Bronchial epithelial cell (primary cell): Measurements from ENCODE around the gene GLA. TPM values are rescaled to one million over a fixed set of nuclear protein-coding genes. Genes with fewer than 3 reads are reported as not detected.

Source experiments
- DNase-seq: peaks from one replicate; pipeline ENCODE4 v3.0.0-alpha.2; 2010; ENCODE audit warnings: low read depth
- FAIRE-seq: peaks from 2 replicates; lab custom pipeline; 2011; peaks lifted over from hg19 to GRCh38; lab: Jason Lieb, UNC
- H3K27me3 ChIP-seq: 2 replicates; pipeline ENCODE4 v1.5.1; 2011; ENCODE audit warnings: low read length; ENCODE audit not compliant: control insufficient read depth, insufficient read depth
- H3K36me3 ChIP-seq: 2 replicates; pipeline ENCODE4 v1.5.1; 2011; ENCODE audit warnings: low read length; ENCODE audit not compliant: control insufficient read depth, insufficient read depth
- H3K4me3 ChIP-seq: 2 replicates; pipeline ENCODE4 v1.5.1; 2011; ENCODE audit warnings: mild to moderate bottlenecking, low read depth, low read length, control low read depth
- CTCF ChIP-seq: IDR thresholded peaks from 2 replicates; pipeline ENCODE4 v1.5.1; 2011; ENCODE audit warnings: mild to moderate bottlenecking, moderate library complexity, low read length, control low read depth, inconsistent platforms; ENCODE audit not compliant: insufficient read depth, severe bottlenecking
- total RNA-seq: library from RNA; depleted of rRNA; stranded (reverse); fragments of >200 nt; gene quantifications from 2 replicates; pipeline ENCODE4 v1.2.1, GENCODE V29; 2014

GLA gene
- total RNA-seq, 1 donor from 2014 or later: 15.0 TPM

GRCh38 chrX:101383679-101384205 is 24.0 kb downstream of the GLA start:
- Histone ChIP-seq H3K27me3 (no peaks in the 10 kb centered on the region), H3K4me3 (no peak overlapping the region), H3K36me3 (no peaks in the 10 kb centered on the region)
- DNase-seq: no peak
- no peak for TF ChIP-seq CTCF
- no peak for FAIRE-seq

GRCh38 chrX:101377547-101377946 is 30.2 kb downstream of the GLA start:
- H3K36me3 ChIP-seq: no peaks in the 10 kb centered on the region
- no peak for TF ChIP-seq CTCF
- DNase-seq (no peak), FAIRE-seq (no peak)
- H3K27me3 ChIP-seq: no peaks in the 10 kb centered on the region
- no peak overlapping the region for H3K4me3 ChIP-seq

- Histone ChIP-seq H3K36me3 (no peaks in the 10 kb centered on the region), H3K4me3 (no peak overlapping the region), H3K27me3 (no peaks in the 10 kb centered on the region)
- DNase-seq (no peak), FAIRE-seq (no peak)
- no peak for TF ChIP-seq CTCF
These were observed 36.7 kb downstream of the GLA start for GRCh38 chrX:101370888-101371504.

- TF ChIP-seq CTCF: no peak
These were observed 38.0 kb downstream of the GLA start for GRCh38 chrX:101369687-101370086.

GRCh38 chrX:101368800-101369199 is 38.9 kb downstream of the GLA start:
- Histone ChIP-seq H3K27me3 (no peaks in the 10 kb centered on the region), H3K4me3 (no peak overlapping the region), H3K36me3 (no peaks in the 10 kb centered on the region)
- no peak for TF ChIP-seq CTCF
- no peak for FAIRE-seq
- DNase-seq: no peak

More at GRCh38 chrX:101369687-101370086, 38.0 kb downstream of the GLA start:
- DNase-seq (no peak), FAIRE-seq (no peak)
- Histone ChIP-seq H3K4me3 (no peak overlapping the region), H3K36me3 (no peaks in the 10 kb centered on the region), H3K27me3 (no peaks in the 10 kb centered on the region)
